Measurements from ENCODE around the gene AAMP.

Gene AAMP

DNA sequence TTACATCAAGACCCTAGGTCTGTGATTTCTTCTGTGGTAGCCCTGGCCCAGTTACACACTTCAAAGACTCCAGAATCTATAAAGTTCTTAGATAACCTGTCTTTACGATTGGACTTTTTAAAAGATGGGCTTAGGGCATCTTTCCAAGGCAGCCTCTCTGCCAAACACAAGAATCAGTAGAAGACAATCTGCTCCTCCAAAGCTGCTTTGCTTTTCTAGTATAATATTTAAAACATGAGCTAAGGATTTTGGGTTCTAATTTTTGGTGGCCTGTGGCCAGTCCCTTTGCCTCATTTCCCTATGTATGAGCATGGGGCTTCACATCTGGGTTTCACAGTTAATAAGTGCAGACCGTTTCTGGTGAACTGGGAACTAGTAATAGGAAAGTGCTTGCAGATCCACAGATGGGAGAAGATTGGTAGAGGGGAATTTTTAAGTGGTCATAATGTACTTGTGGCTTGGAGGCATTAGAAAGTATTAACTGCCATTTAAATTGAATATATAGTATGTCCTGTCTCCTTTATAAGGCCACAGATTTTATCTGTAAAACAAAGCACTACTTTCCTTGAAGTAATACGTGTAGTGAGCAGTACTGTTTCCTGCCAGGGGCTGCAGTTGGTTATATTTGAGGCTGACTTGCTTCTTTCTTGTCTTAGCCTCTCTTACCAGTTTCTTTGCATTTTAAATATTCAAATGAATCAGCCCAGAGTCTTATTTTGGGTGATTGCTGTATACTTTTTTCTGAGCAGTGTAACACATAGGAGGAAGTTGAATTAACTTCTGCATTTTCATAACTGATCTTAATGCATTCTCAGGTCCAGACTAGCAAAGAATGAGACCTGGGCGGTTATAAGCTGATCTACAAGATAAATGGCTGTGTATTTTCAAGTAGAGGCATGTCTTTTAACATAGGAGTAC, 51.4 kb downstream of the AAMP start:
- DNase-seq = peak; percentile 32

DNA sequence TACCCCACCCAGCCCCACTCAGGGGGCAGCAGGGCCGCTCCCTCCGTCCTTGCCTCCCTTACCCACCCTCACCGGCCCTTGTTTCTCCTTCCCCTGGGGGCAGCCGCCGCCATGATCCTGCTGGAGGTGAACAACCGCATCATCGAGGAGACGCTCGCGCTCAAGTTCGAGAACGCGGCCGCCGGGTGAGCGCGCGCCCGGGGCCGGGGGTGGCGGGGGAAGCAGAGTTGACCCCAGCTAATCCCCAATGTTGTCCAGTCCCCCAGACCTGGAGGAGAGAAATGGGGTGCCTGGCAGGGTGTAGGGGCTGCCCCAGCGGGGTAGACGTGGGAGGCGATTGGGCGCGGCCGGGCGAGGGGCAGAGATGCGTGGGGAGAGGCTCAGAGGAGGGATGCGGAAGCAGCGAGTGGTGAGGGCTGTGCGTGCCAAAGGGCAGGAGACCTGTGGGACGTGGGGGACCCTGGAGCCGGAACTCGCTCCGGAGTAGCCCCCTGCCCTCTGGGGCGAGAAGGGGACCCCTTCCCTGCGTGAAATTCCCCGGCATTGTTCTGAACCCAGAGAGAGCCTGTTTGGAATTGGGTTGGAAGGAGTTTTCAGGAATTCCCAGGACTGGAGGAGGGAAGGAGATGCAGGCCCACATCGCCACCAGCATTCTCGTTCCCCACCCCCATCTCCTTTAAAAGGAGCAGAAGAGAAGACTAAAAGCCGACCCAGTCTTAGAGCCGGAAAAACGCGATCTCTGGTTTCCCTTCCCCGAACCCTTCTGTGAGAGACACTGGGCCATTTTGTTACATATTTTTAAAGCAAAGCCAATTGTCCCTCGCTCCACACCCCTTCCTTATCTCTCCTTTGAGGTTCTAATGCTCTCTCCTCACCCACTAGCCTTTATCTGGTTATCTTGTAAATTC, 52.3 kb downstream of the AAMP start:
- peak; percentile 78 for DNase-seq

DNA sequence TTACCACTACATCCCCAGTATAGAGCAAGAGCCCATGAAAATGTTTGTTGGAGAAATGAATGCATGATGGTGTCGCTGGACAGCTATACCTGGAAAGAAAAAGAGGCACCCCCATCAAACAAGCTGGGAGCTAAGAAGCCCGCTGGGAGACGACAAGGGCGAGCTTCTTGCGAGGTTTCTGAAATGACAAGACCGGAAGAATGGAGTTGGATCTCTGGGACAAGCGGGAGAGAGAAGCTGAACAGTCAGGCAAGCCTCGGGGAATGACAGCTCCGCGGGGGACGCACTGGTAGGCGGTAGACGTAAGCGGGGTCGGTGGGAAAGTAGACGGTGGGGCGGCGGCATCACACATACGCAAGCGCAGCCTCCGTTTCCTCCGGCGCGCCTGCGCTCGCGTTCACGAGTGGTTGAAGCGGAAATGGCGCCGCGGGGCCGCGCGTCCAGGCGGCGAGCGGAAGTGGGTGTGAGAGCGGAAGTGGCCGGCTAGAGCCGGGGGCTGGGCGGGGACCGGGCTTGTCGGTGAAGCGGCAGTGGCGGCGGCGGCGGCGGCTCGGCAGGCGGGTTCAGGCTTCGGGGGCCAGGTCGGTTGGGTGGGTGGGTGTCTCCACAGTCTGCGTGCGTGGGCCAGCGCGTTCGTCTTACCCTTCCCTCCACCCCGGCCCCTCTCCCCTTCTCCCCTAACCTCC, 53.1 kb downstream of the AAMP start, which contains the start of gene ARPC2:
TSS of gene ARPC2 (plus strand) at position 516 of the 686 bp plus-strand sequence. CDS start 282 bp downstream, outside the sequence.
- DNase-seq = peak; percentile 93

GRCh38 chr2:218216336-218216673, 53.6 kb downstream of the AAMP start:
- no peak for DNase-seq

All from stimulated activated CD4-positive, alpha-beta T cell treated with anti-CD3 and anti-CD28 coated beads, Interleukin-1b, Interleukin-23, amount 100 ng/mL, for 48 hours (primary cell).